ENCODE data around the gene EFHD1. TPM values are rescaled to one million over a fixed set of nuclear protein-coding genes. Genes with fewer than 3 reads are reported as not detected.
"Not testable (repeated sequence)": the region's sequence is repeated elsewhere in the genome, so short reads cannot be mapped to it uniquely, and the experiment has no call there.

The EFHD1 gene
- total RNA-seq, 1 donor from 2014 or later = 106 TPM

- H3K27me3 Mint-ChIP-seq (ENCODE audit: unreplicated experiment) = no peaks in the 10 kb centered on the region
- H3K27ac Mint-ChIP-seq (ENCODE audit: unreplicated experiment) = no peak overlapping the region
- H3K4me1 Mint-ChIP-seq (ENCODE audit: unreplicated experiment) = peaks cover 34% of the 10 kb centered on the region
- H3K4me3 Mint-ChIP-seq (ENCODE audit: unreplicated experiment) = no peak overlapping the region
- H3K9me3 Mint-ChIP-seq (ENCODE audit: unreplicated experiment) = no peaks in the 10 kb centered on the region
- H3K36me3 Mint-ChIP-seq (ENCODE audit: unreplicated experiment) = peaks cover 10% of the 10 kb centered on the region
- DNase-seq (ENCODE audit: extremely low spot score, unreplicated experiment) = no peak
- no peak for TF ChIP-seq CTCF (IDR thresholded peaks at IDR 0.05)
Observed at GRCh38 chr2:232700154-232700553, 66.8 kb downstream of the EFHD1 start.

- Mint-ChIP-seq H3K36me3 (ENCODE audit: unreplicated experiment) (peaks cover 26% of the 10 kb centered on the region), H3K4me3 (ENCODE audit: unreplicated experiment) (no peak overlapping the region), H3K9me3 (ENCODE audit: unreplicated experiment) (no peaks in the 10 kb centered on the region), H3K4me1 (ENCODE audit: unreplicated experiment) (no peaks in the 10 kb centered on the region), H3K27ac (ENCODE audit: unreplicated experiment) (no peak overlapping the region), H3K27me3 (ENCODE audit: unreplicated experiment) (no peaks in the 10 kb centered on the region)
- no peak for DNase-seq (ENCODE audit: extremely low spot score, unreplicated experiment)
- TF ChIP-seq CTCF (IDR thresholded peaks at IDR 0.05) = no peak
Observed at GRCh38 chr2:232707076-232707475, 73.7 kb downstream of the EFHD1 start.

GRCh38 chr2:232713505-232713904 is 80.1 kb downstream of the EFHD1 start:
- no peak for TF ChIP-seq CTCF (IDR thresholded peaks at IDR 0.05)

GRCh38 chr2:232714969-232715368 is 81.6 kb downstream of the EFHD1 start:
- Mint-ChIP-seq H3K27me3 (ENCODE audit: unreplicated experiment) (no peaks in the 10 kb centered on the region), H3K4me1 (ENCODE audit: unreplicated experiment) (peaks cover 11% of the 10 kb centered on the region), H3K4me3 (ENCODE audit: unreplicated experiment) (no peak overlapping the region), H3K36me3 (ENCODE audit: unreplicated experiment) (peaks cover 20% of the 10 kb centered on the region), H3K27ac (ENCODE audit: unreplicated experiment) (no peak overlapping the region), H3K9me3 (ENCODE audit: unreplicated experiment) (no peaks in the 10 kb centered on the region)
- no peak for DNase-seq (ENCODE audit: extremely low spot score, unreplicated experiment)
- no peak for TF ChIP-seq CTCF (IDR thresholded peaks at IDR 0.05)

More at GRCh38 chr2:232713505-232713904, 80.1 kb downstream of the EFHD1 start:
- H3K27me3 Mint-ChIP-seq (ENCODE audit: unreplicated experiment) = no peaks in the 10 kb centered on the region
- no peak overlapping the region for H3K27ac Mint-ChIP-seq (ENCODE audit: unreplicated experiment)
- no peak for DNase-seq (ENCODE audit: extremely low spot score, unreplicated experiment)
- no peak overlapping the region for H3K4me3 Mint-ChIP-seq (ENCODE audit: unreplicated experiment)
- no peaks in the 10 kb centered on the region for H3K9me3 Mint-ChIP-seq (ENCODE audit: unreplicated experiment)
- peaks cover 16% of the 10 kb centered on the region for H3K36me3 Mint-ChIP-seq (ENCODE audit: unreplicated experiment)
- peaks cover 11% of the 10 kb centered on the region for H3K4me1 Mint-ChIP-seq (ENCODE audit: unreplicated experiment)

GRCh38 chr2:232720056-232720455 is 86.7 kb downstream of the EFHD1 start:
- Mint-ChIP-seq H3K4me1 (ENCODE audit: unreplicated experiment) (peaks cover 19% of the 10 kb centered on the region), H3K36me3 (ENCODE audit: unreplicated experiment) (peaks cover 10% of the 10 kb centered on the region)
- not testable (repeated sequence) for H3K27ac Mint-ChIP-seq (ENCODE audit: unreplicated experiment); H3K4me3 Mint-ChIP-seq (ENCODE audit: unreplicated experiment); H3K9me3 Mint-ChIP-seq (ENCODE audit: unreplicated experiment); DNase-seq (ENCODE audit: extremely low spot score, unreplicated experiment); H3K27me3 Mint-ChIP-seq (ENCODE audit: unreplicated experiment)

- H3K27ac Mint-ChIP-seq (ENCODE audit: unreplicated experiment) = no peak overlapping the region
- H3K4me3 Mint-ChIP-seq (ENCODE audit: unreplicated experiment) = no peak overlapping the region
- no peaks in the 10 kb centered on the region for H3K27me3 Mint-ChIP-seq (ENCODE audit: unreplicated experiment)
- H3K4me1 Mint-ChIP-seq (ENCODE audit: unreplicated experiment) = peaks cover 13% of the 10 kb centered on the region
- H3K36me3 Mint-ChIP-seq (ENCODE audit: unreplicated experiment) = peaks cover 16% of the 10 kb centered on the region
- H3K9me3 Mint-ChIP-seq (ENCODE audit: unreplicated experiment) = no peaks in the 10 kb centered on the region
- no peak for TF ChIP-seq CTCF (IDR thresholded peaks at IDR 0.05)
- DNase-seq (ENCODE audit: extremely low spot score, unreplicated experiment) = no peak
Observed at GRCh38 chr2:232721261-232721660, 87.9 kb downstream of the EFHD1 start.
